HG03575 (cell line): ENCODE data around the gene CEL.
"Not testable (repeated sequence)": the region's sequence is repeated elsewhere in the genome, so short reads cannot be mapped to it uniquely, and the experiment has no call there.

Source experiments
- ATAC-seq: cut with Tn5 transposase; IDR thresholded peaks from one replicate; pipeline ENCODE4 v1.9.1; 2021; ENCODE audit not compliant: unreplicated experiment, insufficient number of reproducible peaks, low FRiP score; ENCODE audit errors: extremely low read depth

The CEL gene

DNA sequence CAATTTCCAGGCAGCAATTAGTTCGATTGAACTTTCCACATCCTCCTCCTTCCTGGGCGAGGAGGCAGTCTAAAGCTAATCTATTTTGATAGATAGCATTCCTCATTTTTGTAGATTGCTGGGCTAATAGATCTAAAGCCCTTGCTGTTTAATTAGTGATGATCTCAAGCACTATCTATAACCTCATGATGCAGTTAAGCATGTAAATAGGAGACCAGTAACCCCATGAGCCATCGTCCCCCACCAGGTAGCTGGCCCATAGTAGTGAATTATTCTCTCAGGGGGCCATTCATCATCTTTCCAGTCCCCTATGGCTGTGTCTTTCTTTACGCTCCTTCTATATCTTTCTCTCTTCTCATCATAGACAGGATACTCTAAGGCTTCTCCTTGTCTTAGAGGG lies 14.9 kb downstream of the CEL start:
- no peak for ATAC-seq

DNA sequence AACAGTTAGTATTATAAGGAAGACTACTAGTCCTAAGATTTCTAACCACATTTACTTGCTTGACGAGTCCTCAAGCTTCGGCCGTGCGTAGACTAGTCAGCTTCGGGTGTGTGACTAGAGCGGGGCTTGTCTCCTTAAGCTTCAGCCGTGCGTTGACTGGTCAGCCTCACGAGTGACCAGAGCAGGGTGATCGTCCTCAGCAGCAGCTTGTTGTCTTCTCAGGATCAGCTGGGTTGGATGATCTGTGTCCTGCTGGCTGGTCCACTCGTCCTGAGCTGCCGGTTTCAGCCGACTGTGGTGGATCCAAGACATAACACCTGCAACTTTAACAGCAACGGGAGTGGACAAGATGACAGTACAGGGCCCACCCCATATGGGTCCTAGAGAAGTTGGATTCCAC lies 16.7 kb downstream of the CEL start:
- ATAC-seq: no peak

DNA sequence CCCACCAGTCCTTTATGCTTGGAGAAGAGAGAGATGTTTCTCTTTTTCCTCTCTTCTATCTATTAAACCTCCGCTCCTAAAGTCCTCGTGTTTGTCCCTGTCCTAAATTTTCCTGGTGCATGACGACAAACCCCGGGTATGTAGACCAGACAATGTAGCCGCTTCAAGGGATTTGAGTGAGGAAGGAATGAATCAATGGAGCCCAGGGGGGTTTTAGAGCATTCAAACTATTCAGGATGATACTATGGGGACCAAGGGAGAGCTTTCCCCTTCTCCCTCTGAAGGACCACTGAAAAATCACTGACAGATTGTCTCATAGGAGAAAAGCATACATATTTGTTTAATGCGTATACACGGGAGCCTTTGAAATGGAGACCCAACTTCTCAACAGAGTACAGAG lies 18.4 kb downstream of the CEL start:
- no peak for ATAC-seq

DNA sequence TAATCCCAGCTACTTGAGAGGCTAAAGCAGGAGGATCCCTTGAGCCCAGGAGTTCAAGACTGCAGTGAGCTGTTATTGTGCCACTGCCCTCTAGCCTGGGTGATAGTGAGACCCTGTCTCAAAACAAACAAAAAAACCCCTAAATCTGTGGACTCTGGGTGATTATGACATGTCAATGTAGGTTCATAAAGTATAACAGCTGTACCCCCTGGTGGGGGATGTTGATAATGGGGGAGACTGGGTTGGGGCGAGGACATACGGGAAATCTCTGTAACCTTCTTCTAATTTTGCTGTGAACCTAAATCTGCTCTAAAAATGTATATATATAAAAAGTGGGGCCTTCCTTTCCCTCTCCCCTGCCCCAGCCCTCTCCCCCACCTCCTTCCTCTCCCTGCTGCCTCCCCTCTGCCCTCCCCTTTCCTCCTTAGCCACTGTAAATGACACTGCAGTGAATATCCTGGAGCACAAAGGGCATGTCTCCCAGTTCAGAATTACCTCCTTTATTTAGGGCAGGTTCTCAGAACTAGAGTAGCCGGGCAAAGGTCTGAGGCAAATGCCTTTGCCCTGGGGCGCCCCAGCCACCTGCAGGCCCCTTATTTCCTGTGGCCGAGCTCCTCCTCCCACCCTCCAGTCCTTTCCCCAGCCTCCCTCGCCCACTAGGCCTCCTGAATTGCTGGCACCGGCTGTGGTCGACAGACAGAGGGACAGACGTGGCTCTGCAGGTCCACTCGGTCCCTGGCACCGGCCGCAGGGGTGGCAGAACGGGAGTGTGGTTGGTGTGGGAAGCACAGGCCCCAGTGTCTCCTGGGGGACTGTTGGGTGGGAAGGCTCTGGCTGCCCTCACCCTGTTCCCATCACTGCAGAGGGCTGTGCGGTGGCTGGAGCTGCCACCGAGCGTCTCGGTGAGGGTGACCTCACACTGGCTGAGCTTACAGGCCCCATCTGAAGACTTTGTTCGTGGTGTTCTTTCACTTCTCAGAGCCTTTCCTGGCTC lies 19.3 kb downstream of the CEL start:
- ATAC-seq: not testable (repeated sequence)

DNA sequence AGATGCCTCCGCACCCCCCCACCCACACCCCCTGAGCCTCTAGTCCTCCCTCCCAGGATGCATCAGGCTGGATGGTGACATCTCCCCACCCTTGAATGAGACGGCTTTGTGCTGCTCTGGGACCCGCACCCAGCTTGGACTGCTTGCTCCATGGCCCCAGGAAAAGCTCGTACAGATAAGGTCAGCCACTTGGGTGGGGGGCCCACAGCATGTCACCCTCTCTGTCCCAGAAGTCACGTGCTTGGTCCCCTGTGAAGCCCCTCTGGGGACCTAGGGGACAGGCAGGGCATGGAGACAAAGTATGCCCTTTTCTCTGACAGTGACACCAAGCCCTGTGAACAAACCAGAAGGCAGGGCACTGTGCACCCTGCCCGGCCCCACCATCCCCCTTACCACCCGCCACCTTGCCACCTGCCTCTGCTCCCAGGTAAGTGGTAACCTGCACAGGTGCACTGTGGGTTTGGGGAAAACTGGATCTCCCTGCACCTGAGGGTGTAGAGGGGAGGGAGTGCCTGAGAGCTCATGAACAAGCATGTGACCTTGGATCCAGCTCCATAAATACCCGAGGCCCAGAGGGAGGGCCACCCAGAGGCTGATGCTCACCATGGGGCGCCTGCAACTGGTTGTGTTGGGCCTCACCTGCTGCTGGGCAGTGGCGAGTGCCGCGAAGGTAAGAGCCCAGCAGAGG lies 20.3 kb downstream of the CEL start:
- ATAC-seq: not testable (repeated sequence)

DNA sequence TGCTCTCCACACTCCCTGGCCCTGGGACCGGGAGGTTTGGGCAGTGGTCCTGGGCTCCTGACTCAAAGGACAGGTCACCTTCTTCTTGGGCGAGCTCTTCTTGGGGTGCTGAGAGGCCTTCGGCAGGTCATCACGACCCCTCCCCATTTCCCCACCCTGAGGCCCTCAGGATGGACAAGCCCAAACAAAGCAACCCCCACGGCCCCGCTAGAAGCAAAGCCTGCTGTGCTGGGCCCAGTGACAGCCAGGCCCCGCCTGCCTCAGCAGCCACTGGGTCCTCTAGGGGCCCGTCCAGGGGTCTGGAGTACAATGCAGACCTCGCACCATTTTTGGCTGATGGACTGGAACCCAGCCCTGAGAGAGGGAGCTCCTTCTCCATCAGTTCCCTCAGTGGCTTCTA lies 21.9 kb downstream of the CEL start:
- not testable (repeated sequence) for ATAC-seq

DNA sequence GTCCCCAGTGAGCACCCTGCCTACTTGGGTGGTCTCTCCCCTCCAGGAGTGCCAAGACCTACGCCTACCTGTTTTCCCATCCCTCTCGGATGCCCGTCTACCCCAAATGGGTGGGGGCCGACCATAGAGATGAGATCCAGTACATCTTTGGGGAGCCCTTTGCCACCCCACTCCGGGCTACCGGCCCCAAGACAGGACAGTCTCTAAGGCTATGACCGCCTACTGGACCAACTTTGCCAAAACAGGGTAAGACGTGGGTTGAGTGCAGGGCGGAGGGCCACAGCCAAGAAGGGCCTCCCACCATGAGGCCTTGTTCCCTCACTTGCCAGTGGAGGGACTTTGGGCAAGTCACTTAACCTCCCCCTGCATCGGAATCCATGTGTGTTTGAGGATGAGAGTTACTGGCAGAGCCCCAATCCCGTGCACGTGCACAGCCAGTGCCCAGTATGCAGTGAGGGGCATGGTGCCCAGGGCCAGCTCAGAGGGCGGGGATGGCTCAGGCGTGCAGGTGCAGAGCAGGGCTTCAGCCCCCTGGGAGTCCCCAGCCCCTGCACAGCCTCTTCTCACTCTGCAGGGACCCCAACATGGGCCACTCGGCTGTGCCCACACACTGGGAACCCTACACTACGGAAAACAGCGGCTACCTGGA lies 24.6 kb downstream of the CEL start:
- ATAC-seq: not testable (repeated sequence)

DNA sequence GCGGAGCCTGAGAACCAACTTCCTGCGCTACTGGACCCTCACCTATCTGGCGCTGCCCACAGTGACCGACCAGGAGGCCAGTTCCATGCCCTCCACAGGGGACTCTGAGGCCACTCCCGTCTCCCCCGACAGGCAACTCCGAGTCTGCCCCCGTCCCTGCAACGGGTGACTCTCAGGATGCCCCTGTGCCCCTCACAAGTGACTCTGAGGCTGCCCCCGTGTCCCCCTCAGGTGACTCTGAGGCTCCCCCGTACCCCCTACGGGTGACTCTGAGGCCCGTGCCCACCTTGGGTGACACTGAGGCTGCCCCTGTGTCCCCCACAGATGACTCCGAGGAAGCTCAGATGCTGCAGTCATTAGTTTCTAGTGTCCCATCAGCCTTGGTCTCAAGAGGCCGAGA lies 25.1 kb downstream of the CEL start:
- ATAC-seq: no peak

DNA sequence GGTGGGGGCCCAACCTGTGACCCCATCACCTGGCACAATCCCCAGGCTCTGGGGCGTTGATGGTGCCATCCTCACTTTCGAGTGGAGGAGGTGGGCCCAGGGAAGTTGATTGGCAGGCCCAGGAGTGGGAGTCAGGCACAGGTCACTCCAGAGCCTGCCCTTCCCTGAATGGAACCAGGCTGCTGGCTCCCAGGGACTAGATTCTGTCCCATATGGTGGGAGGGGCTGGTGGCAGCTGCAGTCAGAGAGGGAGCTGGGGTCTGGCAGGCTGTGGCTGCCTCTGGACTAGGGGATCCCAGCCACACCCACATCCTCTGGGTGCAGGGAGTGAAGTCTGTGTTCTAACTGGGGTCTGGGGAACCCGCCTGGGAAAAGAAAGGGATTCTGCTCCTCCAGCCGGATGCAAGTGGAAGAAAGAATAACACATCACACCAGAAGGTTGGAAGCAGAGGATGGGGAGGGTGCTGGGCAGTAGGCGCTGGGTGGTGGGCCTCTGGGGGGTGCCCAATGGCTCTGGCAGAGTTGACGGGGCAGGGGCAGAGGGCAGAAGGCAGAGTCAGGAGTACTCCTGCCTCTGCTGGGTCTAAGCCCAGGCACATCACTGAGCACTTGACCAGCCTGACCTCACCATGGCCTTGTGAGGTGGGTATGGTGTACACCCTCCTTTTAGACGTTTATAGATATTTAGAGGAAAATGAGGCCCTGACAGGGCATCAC lies 25.8 kb downstream of the CEL start:
- no peak for ATAC-seq

DNA sequence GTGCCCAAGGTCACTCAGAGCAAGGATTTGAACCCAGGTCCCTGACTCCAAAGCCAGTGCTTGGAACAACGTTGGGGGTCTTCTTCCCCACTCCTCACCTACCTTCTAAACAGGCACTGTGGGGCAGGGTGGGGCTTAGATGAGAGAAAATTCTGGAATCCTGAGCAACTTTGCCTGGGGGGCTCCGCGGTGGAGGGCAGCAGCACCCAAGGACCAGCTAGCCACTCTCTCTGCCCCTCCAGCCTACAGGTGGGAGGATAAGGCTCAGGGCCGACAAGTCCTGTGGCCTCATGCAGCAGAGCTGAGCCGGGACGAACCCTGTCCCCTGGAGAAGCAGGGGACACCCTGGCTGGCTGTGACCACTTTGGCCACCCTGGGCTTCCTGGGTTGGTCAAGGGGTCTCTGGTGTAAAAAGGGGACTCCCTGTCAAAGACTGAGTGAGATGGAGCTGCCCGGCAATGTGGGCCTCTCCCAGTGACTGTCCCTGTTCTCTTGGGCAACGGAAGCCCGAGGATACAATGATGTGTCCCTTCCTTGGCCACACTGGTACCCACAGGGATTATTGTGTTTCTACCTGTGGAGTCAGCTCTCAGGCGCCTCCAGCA lies 26.5 kb downstream of the CEL start:
- no peak for ATAC-seq

DNA sequence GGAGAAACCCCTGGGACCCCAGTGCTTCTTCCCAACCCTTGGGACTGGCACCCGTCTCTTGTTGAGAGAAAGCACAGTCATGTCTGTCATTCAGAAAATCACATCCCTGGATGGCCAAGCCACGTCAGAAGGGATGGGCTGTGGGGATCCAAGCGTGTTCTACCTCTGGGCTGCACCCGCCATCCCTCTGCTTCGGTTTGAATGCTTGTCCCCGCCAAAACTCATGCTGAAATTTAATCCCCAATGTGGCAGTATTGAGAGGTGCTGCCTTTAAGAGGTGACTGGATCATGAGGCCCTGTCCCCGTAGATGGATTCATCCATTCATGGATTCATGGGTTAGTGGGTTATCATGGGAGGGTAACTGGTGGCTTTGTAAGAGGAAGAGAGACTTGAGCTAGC lies 27.0 kb downstream of the CEL start:
- ATAC-seq: no peak

DNA sequence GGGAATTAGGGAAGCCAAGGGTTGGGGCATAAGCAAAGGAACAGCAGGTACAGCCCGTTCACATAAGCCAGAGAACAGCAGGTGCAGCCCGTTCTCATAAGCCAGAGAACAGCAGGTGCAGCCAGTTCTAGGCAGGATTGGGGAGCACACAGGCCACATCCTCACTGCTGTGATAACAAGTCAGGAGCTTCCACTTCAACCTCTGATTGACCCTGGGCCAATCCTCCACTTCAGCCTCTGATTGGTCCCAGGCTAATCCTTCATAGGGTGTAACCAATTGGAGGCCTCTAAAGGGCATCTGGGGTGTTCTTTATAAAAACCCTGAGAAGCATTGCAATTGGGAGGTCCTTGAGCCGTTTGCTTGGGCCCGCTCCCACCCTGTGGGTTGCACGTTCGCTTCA lies 27.5 kb downstream of the CEL start:
- ATAC-seq: no peak

DNA sequence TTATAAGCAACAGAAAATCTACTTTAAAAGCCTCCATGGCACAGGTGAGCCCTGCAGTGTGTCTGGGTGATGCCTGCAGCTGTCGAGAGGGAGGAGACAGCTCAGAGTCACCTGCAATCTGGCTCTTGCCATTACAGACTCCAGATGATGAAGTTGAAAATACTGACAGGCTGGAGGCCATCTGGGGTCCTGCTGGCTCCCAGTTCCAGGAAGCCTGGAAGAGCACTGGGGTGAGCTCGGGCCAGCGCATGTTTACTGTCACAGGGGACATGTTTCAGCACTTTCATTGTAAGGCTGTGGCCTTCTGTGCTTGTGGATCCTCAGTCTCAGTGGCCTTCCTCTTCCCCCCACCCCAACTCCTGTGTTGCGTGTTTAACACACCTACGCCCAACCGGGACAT lies 28.4 kb downstream of the CEL start:
- no peak for ATAC-seq

DNA sequence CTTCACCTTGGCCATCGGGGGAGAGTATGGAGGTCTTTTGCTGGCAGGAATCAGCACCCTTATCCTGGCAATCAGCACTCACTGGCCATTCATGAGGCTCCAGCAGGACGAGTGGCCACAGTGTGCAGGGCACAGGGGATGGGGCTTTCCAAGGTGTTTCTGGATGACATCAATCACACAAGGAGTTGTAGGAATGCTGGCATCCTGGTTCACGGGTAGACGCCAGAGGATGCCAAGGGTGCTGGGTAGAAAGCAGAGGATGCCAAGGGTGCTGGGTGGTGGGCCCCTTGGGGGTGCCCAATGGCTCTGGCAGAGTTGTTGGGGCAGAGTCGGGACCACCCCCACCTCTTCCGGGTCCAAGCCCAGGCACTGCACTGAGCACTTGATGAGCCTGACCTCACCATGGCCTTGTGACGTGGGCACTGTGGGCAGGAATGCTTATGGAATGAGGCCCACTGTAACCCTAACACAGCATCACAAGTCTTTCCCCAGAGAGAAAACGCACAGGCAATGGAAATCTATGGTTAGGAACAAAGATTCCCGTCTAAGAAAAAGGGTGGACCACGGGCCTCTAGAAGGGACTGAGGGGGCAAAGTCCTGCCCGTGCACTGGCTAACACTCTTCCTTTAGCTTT lies 29.1 kb downstream of the CEL start:
- no peak for ATAC-seq

DNA sequence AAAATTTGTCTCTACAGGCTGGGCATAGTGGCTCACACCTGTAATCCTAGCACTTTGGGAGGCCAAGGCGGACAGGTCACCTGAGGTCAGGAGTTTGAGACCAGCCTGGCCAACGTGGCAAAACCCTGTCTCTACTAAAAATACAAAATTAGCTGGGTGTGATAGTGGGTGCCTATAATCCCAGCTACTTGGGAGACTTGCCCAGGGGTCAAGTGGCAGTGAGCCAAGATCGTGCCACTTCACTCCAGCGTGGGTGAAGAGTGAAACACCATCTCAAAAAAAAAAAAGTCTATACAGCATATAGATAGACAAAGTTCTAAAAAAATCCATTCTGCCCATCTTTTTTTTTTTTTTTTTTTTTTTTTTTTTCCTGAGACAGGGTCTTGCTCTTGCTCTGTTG lies 32.6 kb downstream of the CEL start:
- not testable (repeated sequence) for ATAC-seq

DNA sequence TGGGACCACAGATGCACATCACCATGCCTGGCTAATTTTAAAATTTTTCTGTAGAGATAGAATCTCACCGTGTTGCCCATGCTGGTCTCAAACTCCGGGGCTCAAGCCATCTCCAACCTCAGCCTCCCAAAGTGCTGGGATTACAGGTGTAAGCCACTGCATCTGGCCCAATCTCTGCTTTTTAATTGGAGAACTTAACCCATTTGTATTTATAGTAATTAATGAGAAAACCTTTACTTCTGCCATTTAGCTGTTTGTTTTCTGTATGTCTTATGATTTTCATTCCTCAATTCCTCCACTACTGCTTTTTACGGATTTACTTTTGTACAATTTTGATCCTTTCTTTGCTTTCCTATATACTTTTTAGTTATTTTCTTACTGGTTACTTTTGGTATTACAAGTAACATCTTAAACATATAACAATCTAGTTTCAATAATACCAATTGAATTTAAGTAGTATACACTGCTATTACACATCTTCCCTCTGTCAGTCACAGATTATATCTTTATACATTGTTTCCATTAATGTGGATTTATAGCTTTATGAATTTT lies 33.1 kb downstream of the CEL start:
- ATAC-seq: no peak

DNA sequence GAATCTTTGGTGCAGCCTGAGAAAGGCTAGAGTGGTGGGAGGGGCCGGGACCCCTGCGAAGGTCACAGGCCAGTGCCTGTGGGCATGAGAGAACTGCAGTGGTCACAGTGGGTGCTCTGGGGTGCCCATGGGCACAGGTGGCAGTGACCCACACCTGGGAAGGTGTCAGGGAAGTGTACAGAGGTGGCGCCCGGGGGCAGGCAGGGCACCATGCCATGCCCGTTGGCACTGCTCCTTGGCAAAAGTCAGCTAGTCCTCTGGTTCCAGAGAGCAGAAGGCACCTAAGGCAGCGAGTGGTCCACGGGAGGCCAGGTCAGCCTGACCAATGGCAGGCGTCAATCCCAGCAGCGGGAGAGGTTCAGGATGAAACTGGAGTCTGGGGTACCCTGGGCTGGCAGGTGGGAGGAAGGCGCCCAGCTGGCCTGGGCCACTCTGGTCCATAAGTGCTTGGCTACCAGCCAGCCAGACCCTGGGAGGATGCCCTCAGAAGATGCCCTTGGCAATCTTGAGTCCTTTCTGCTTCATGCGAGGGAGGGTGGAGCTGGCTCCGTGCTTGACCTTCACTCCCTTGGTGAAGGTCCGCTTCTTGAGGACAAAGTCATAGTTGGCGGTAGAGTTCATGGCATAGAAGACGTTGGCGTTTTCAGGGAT lies 36.4 kb downstream of the CEL start:
- ATAC-seq: no peak

DNA sequence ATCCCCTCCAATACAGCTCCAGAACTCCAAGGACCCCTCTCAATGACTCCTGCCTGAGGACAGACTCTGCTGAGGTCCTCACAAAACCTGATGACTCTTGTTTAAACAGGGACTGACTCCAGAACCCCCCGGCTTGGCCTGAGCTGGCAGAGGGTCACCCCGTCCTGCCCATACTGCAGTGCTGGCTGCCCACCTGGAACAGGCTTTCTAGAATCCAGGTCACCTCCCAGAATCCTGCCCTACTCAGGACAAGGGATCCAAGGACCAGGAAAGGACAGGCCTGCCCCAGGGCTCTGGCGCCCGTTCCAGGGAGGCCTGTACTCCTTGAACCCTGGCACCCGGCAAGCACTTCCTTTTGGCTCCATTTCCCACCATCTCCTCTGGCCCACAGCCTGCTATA lies 37.1 kb downstream of the CEL start:
- ATAC-seq: no peak
